Germinal center (tissue), 1 donor: ENCODE results near the gene CDC37L1.
"Not testable (repeated sequence)": the region's sequence is repeated elsewhere in the genome, so short reads cannot be mapped to it uniquely, and the experiment has no call there.

Source experiments
- DNase-seq: peaks from one replicate; pipeline ENCODE4 v3.0.0; 2012; ENCODE audit warnings: mixed read lengths, low spot score

CDC37L1 gene

GRCh38 chr9:4679268-4680172, at the start of gene CDC37L1:
Gene CDC37L1 (plus strand): TSS chr9:4679569. CDS start chr9:4679768, 199 bp downstream.
- peak; percentile 94 for DNase-seq

DNA sequence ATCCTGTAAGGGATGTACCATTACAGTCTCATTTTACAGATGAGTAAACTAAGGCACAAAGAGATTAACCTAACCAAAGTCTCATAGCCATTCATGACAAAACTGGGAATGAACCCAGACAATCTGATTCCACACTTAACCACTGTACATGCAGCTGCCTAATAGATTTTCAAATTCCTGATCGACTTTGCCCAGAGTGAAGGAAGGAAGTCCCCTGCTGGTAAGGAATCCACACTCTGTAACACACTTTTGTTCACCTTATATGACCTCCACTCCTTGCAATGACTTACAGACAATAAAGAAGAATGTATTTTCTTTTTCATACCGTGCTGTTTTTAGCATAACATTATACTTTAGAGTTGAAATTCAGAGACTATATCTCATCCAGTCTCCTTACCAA, 48.5 kb upstream of the CDC37L1 start:
- DNase-seq = no peak

- no peak for DNase-seq
Observed at GRCh38 chr9:4638968-4639367, 40.4 kb upstream of the CDC37L1 start.

DNA sequence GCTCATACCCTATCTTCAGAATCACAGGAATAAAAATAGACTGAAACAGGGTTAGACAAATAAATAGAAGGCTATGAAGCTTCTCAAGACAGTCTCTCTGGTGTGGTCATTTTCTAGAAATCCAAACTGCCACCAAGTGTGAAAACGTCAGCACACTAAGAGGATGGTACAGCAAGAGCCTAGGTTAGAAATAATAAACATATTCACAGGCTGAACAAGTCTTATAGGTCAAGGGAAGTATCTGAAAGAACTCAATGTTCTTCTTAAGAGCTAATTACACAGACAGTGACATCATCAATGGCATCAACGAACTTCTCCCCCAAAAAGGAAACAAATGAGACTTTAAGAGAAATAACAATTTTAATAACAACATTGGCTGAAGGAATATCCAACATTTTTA, 39.9 kb upstream of the CDC37L1 start:
- DNase-seq = no peak

GRCh38 chr9:4640027-4640426, 39.3 kb upstream of the CDC37L1 start:
- DNase-seq = peak; percentile 6

- no peak for DNase-seq
Observed at GRCh38 chr9:4642351-4642750, 37.0 kb upstream of the CDC37L1 start.

DNA sequence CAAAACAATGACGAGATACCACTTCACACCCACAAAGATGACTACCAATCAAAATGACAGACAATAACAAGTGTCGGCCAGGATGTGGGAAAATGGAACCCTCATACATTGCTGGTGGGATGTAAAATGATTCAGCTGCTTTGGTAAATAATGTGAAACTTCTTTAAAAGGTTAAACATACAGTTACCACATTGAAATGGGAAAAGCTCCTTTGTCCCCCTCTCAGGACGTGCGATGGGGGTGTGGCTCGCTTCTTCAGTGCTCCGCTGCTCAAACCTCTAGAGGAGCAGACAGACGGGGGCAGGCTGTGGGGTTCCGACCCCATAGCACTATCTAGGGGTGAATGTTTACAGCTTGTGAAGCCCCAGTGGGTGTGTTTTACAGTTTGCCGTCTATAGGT, 25.3 kb upstream of the CDC37L1 start:
- no peak for DNase-seq

DNA sequence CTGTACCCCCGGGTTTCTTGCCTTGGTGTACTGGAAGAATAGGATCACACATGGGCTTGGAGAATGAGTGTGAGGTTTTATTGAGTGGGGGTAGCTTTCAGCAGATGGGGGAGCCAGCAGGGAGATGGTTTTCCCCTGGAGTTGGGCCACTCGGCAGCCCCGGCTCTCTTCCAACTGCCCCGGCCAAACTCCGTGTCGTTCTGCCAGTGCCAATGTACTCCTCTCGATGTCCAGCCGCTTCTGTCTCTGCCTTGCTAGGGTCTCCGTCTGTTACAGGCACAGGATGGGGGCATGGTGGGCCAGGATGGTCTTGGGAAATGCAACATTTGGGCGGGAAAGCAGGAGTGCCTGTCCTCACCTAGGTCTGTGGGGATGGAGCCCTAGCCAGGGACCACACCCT, 24.8 kb upstream of the CDC37L1 start:
- no peak for DNase-seq

GRCh38 chr9:4656196-4656595, 23.2 kb upstream of the CDC37L1 start:
- not testable (repeated sequence) for DNase-seq

- no peak for DNase-seq
Observed at GRCh38 chr9:4656621-4657020, 22.7 kb upstream of the CDC37L1 start.

GRCh38 chr9:4657426-4658159, 21.8 kb upstream of the CDC37L1 start:
- DNase-seq = no peak

DNA sequence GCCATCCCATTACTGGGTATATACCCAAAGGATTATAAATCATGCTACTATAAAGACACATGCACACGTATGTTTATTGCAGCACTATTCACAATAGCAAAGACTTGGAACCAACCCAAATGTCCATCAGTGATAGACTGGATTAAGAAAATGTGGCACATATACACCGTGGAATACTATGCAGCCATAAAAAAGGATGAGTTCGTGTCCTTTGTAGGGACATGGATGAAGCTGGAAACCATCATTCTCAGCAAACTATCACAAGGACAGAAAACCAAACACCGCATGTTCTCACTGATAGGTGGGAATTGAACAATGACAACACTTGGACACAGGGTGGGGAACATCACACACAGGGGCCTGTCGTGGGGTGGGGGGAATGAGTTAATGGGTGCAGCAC, 18.7 kb upstream of the CDC37L1 start:
- DNase-seq = not testable (repeated sequence)

DNA sequence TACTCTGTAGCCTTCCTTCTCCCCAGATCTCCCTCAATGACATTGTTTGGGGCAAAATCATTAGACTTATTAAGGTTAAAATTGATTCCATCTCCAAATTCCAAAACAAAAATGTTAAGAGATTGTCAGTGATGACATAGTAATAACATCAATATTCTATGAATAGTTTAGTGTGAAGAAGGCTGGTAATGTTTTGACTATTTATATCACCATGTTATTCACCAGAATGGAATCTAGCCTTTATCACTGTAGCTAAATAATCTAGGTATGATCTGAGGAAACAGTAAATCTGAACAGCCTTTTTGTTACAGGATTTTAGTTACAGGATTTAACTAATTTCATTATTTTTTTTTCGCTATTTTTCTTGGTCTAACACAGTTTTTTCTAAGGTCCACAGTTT, 18.2 kb upstream of the CDC37L1 start:
- DNase-seq = no peak

- DNase-seq = no peak
Observed at GRCh38 chr9:4661611-4662010, 17.8 kb upstream of the CDC37L1 start.

GRCh38 chr9:4662108-4662988, 17.0 kb upstream of the CDC37L1 start, which contains the start of gene PLPP6:
Gene PLPP6 (plus strand): TSS chr9:4662294. CDS start chr9:4662376, 82 bp downstream.
- DNase-seq = peak; percentile 83

DNA sequence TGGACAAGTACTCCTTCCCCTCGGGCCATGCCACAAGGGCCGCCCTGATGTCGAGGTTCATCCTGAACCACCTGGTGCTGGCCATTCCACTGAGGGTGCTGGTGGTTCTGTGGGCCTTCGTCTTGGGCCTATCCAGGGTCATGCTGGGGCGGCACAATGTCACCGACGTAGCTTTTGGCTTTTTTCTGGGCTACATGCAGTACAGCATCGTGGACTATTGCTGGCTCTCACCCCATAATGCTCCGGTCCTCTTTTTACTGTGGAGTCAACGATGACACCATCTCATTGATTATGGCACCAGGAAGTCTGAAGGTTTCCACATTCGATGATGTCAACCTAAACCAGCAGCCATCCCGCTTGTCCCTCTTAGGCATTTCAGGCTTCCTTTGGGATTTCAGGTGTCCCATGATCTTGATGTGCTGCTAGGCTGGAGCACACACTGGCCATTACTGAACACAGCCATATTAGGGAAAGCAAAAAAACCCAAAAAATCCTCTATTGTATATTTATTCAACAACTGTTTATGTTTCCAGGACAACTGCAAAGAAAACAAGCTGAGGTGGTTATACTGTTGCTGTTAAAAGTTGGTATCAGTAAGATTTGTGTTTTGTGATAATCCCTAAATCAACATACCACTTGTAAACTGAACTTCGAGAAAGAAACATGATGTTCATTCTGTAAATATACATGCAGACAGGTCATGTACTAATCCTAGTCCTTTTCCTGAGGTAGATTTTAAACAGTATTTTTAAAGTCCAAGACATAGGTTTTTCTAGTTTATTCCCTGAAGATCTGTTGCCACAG, 16.2 kb upstream of the CDC37L1 start:
- DNase-seq = no peak

DNA sequence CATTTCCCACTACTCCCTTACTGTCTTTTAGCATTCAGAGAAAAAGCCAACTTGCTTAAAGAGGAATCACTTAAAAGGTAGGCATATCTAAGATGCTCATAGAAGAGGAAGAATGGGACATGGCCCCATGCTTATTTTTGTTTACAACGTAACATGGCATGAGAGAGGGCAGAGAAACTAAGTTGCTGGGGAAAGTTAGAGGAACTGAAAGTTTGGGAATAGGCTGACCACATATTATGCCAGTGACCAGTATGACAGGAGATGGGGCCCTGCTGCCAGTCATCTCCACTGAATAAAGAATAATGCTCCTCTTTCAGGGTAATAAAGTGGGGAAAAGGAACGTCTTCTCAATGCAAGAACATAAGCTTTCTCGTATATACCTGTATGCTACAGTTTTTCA, 15.4 kb upstream of the CDC37L1 start:
- no peak for DNase-seq

GRCh38 chr9:4665357-4665756, 14.0 kb upstream of the CDC37L1 start:
- no peak for DNase-seq

GRCh38 chr9:4666042-4666699, 13.2 kb upstream of the CDC37L1 start, which contains the start of gene SPATA6L:
Gene SPATA6L (minus strand): TSS chr9:4666480. CDS start chr9:4666250, 230 bp downstream.
- DNase-seq = peak; percentile 57

- no peak for DNase-seq
Observed at GRCh38 chr9:4667681-4668080, 11.7 kb upstream of the CDC37L1 start.

DNA sequence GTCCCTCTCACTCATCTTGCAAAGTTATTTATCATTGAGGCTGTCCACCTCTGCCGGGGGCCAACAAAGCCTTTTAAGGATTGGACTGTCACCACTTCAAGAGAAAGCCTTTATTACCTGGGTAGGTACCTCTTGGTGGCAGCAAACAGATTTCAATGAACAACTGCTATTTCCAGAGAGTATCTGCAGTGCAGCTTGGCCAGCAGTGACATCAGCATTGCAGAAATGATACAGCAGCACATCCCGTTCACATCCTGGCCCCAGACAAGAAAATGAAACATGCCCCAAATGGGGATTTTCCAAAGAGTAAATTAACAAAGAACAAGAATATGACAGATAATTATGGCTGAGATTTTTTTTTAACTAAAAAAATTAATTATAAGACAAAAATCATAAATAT, 10.8 kb upstream of the CDC37L1 start:
- no peak for DNase-seq
